GM12873 (cell line): ENCODE data around the gene ZGLP1.

ENCODE experiments used
- TF ChIP-seq, protein P1 (sequence below): IDR thresholded peaks from 2 replicates; pipeline ENCODE4 v1.5.1; 2012; ENCODE audit warnings: low read depth, mild to moderate bottlenecking, moderate library complexity, low read length, control low read depth; ENCODE audit not compliant: insufficient read depth; ENCODE audit errors: missing control alignments

The ZGLP1 gene

DNA sequence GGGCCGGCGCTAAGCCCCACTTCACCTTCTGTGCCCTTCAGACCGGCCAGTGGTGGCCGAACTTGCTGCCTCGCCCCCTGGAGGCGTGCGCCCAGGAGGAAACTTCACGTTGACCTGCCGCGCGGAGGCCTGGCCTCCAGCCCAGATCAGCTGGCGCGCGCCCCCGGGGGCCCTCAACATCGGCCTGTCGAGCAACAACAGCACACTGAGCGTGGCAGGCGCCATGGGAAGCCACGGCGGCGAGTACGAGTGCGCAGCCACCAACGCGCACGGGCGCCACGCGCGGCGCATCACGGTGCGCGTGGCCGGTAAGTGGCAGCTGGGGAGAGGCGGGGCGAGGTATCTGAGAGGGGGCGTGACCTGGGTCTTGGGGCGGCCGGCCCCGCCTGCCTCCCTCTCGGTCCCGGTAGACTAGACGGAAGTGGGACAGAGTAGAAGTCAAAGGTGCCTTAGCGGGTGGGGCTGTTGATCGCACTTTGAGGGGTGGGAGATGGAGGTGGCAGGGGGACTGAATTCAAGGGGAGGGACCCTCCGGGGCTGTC lies 14.2 kb downstream of the ZGLP1 start:
- TF ChIP-seq, protein P1, sequence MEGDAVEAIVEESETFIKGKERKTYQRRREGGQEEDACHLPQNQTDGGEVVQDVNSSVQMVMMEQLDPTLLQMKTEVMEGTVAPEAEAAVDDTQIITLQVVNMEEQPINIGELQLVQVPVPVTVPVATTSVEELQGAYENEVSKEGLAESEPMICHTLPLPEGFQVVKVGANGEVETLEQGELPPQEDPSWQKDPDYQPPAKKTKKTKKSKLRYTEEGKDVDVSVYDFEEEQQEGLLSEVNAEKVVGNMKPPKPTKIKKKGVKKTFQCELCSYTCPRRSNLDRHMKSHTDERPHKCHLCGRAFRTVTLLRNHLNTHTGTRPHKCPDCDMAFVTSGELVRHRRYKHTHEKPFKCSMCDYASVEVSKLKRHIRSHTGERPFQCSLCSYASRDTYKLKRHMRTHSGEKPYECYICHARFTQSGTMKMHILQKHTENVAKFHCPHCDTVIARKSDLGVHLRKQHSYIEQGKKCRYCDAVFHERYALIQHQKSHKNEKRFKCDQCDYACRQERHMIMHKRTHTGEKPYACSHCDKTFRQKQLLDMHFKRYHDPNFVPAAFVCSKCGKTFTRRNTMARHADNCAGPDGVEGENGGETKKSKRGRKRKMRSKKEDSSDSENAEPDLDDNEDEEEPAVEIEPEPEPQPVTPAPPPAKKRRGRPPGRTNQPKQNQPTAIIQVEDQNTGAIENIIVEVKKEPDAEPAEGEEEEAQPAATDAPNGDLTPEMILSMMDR: peak; percentile 27

DNA sequence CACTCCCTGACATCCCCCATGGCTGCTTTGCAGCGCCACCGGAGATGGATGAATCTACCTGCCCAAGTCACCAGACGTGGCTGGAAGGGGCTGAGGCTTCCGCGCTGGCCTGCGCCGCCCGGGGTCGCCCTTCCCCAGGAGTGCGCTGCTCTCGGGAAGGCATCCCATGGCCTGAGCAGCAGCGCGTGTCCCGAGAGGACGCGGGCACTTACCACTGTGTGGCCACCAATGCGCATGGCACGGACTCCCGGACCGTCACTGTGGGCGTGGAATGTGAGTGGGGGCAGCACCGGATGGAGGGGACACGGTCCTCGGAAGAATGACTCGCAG lies 15.3 kb downstream of the ZGLP1 start:
- TF ChIP-seq, protein P1: no peak

DNA sequence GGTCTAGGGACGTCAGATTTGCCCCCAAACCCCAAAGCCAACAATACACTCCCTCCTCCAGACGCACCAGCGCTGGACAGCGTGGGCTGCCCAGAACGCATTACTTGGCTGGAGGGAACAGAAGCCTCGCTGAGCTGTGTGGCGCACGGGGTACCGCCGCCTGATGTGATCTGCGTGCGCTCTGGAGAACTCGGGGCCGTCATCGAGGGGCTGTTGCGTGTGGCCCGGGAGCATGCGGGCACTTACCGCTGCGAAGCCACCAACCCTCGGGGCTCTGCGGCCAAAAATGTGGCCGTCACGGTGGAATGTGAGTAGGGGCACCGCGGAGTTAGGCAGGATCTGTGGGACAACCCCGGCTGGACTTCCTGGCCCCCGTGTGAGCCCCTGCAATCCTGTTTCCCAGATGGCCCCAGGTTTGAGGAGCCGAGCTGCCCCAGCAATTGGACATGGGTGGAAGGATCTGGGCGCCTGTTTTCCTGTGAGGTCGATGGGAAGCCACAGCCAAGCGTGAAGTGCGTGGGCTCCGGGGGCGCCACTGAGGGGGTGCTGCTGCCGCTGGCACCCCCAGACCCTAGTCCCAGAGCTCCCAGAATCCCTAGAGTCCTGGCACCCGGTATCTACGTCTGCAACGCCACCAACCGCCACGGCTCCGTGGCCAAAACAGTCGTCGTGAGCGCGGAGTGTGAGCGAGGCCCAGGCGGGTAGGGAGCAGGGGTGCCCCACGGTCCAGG lies 15.8 kb downstream of the ZGLP1 start:
- TF ChIP-seq, protein P1: no peak

DNA sequence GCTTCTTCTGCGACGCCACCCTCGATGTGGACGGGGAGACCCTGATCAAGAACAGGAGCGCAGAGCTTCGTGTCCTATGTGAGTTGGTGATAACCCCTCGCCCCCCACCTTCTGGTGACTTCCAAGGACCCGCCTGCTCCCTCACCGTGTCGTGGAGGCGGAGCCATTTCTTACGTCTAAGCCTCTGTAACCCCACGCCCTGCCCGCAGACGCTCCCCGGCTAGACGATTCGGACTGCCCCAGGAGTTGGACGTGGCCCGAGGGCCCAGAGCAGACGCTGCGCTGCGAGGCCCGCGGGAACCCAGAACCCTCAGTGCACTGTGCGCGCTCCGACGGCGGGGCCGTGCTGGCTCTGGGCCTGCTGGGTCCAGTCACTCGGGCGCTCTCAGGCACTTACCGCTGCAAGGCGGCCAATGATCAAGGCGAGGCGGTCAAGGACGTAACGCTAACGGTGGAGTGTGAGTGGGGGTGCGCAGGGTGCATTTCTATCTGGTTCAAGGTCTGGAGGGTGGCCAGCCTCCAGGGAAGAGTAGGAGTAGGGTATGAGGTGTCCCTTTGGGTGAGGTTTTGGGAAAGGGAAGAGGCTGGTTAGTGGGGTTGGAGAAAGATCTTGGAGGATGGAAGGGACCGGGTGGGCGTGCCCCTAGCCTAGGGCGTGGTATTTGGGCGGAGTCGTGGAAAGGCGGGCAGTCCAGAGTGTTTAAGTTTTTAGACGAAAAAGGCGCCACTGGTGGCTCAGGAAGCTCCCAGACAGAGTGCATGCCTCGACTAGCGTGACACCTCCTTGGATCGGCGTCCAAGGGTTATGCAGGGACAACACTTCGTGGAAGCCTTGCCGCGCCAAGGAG lies 16.6 kb downstream of the ZGLP1 start:
- TF ChIP-seq, protein P1: no peak

DNA sequence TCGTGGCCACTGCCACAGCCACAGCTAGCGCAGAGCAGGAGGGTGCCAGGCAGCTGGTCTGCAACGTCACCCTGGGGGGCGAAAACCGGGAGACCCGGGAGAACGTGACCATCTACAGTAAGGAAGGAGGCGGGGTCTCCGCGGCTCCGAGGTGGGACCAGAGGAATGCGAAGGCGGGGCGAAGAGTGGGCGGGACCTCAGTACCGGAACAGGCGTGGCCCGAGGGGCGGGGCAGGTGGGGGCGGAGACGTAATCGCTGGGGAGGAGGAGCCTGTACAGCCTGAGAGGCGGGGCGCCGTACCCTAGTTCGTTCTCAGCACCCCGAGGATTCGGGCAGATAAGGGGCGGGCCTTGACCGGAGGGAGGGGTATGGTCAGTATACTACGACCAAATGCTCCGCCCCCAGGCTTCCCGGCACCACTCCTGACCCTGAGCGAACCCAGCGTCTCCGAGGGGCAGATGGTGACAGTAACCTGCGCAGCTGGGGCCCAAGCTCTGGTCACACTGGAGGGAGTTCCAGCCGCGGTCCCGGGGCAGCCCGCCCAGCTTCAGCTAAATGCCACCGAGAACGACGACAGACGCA lies 17.3 kb downstream of the ZGLP1 start:
- TF ChIP-seq, protein P1: no peak

DNA sequence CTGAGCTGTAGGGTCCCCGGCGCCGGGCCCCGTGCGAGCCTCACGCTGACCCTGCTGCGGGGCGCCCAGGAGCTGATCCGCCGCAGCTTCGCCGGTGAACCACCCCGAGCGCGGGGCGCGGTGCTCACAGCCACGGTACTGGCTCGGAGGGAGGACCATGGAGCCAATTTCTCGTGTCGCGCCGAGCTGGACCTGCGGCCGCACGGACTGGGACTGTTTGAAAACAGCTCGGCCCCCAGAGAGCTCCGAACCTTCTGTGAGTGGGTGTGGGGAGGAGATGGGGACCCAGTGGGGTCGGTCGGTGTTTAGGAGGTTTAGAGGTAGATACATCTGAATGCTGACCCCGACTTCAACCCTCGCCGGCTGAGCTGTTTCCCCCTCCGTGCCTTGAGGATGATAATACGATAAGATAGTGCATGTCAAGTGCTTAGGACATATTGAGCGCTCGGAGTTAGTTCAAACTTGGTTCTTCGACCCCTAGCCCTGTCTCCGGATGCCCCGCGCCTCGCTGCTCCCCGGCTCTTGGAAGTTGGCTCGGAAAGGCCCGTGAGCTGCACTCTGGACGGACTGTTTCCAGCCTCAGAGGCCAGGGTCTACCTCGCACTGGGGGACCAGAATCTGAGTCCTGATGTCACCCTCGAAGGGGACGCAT lies 17.9 kb downstream of the ZGLP1 start:
- TF ChIP-seq, protein P1: no peak

DNA sequence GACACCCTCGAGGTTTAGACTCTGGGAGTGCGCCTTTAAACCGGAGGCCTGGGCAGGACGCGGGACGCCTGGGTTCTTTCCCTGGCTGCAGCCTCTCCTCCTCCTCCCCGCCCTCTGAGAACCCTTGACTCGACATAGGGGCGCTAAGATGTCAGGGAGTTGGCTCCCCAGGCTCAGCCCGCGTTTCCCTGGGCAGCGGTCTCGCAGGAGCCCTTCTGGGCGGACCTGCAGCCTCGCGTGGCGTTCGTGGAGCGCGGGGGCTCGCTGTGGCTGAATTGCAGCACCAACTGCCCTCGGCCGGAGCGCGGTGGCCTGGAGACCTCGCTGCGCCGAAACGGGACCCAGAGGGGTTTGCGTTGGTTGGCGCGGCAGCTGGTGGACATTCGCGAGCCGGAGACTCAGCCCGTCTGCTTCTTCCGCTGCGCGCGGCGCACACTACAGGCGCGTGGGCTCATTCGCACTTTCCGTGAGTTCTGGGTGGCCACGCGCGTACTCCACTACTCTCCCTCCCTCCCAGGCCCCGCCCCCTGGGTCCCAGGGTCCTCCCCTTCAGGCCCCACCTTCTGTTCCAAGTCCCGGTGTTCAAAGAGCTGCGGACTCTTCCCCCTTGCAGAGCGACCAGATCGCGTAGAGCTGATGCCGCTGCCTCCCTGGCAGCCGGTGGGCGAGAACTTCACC lies 18.6 kb downstream of the ZGLP1 start:
- TF ChIP-seq, protein P1: no peak
